Body of pancreas (tissue), 4 donors: ENCODE results near the gene GALNTL6. TPM values are rescaled to one million over a fixed set of nuclear protein-coding genes. Genes with fewer than 3 reads are reported as not detected.

Source experiments
- ATAC-seq: fragments of 150-250 bp; one replicate; pipeline ENCODE4 v1.9.1; 2016
- DNase-seq, 4 donors: peaks; one replicate each; pipeline ENCODE4 v3.0.0-alpha.2; 2019
- H3K27ac ChIP-seq, 4 donors: fragments of 200-600 bp; sonication (generic); 1 replicate in 3 of 4; 2 replicates in 1 of 4; pipeline versions ENCODE4 v1.5.1 to v1.6.1; 2016 to 2019; ENCODE audit warnings: mild to moderate bottlenecking in 1 of 4, mixed read lengths in 1 of 4, moderate library complexity in 1 of 4
- H3K27me3 ChIP-seq, 2 donors: fragments of 200-600 bp; sonication (generic); one replicate each; pipeline ENCODE4 v1.6.0; 2016; ENCODE audit warnings: mild to moderate bottlenecking in 1 of 2
- H3K36me3 ChIP-seq, 2 donors: fragments of 200-600 bp; sonication (generic); replicated peaks in 1 of 2; 2 replicates each; pipeline ENCODE4 v1.5.1; 2016; ENCODE audit warnings: low read depth in 2 of 2; ENCODE audit not compliant: insufficient read depth in 1 of 2
- H3K4me1 ChIP-seq: fragments of 200-600 bp; sonication (generic); one replicate; pipeline ENCODE4 v1.6.0; 2016
- H3K4me3 ChIP-seq, 2 donors: fragments of 200-600 bp; sonication (generic); 1 replicate in 1 of 2; 2 replicates in 1 of 2; pipeline ENCODE4 v1.5.1; 2016 to 2019
- H3K9me3 ChIP-seq, 3 donors: fragments of 200-600 bp; sonication (generic); 1 replicate in 2 of 3; 2 replicates in 1 of 3; pipeline ENCODE4 v1.5.1; 2016
- CTCF ChIP-seq, 7 experiments: fragments of 450-650 bp in 4 of 7; fragments of 200-600 bp in 3 of 7; sonication (generic) in 3 of 7; IDR thresholded peaks; one replicate each; pipeline ENCODE4 v1.5.1; 2016 to 2019; ENCODE audit warnings: antibody characterized with exemption in 7 of 7
- POLR2A ChIP-seq, 3 donors: fragments of 450-650 bp; IDR thresholded peaks; one replicate each; pipeline ENCODE4 v1.6.1; 2016; ENCODE audit warnings: antibody characterized with exemption in 3 of 3, mild to moderate bottlenecking in 2 of 3
- WGBS, 2 donors: methylation state at CpG; one replicate each; pipeline ENCODE4 v1.1.5; 2017; 5-methylcytosine and 5-hydroxymethylcytosine counted together
- intact Hi-C: fragments of 100-400 bp; cut with DNase I; formaldehyde crosslinking; loops from one replicate; pipeline ENCODE4 v1.15.1; 2023
- total RNA-seq, 2 donors: library from RNA; depleted of rRNA; stranded (reverse); fragments of >200 nt; gene quantifications; one replicate each; pipeline ENCODE4 v1.1.0, GENCODE V29; 2016

GALNTL6 gene
- total RNA-seq, 2 donors from 2014 or later, result 0.26 TPM; not detected in 1

- Histone ChIP-seq H3K4me3 (no peak overlapping the region), H3K27ac (no peak overlapping the region), H3K4me1 (no peaks in the 10 kb centered on the region), H3K9me3 (no peaks in the 10 kb centered on the region), H3K36me3 (no peaks in the 10 kb centered on the region), H3K27me3 (no peaks in the 10 kb centered on the region)
- 43 to 47% methylated on average over 3 of the region's 3 CpGs for WGBS, 2 donors
- ATAC-seq (no peak), DNase-seq (no peak)
- TF ChIP-seq POLR2A (IDR thresholded peaks at IDR 0.05) (no peak), CTCF (IDR thresholded peaks at IDR 0.05) (no peak)
- intact Hi-C loops, result no loop called here
Measured at GRCh38 chr4:171857302-171858012, 44.3 kb downstream of the GALNTL6 start.

GRCh38 chr4:171875291-171875690 lies 62.1 kb downstream of the GALNTL6 start:
- ATAC-seq, result no peak
- TF ChIP-seq CTCF (IDR thresholded peaks at IDR 0.05), result no peak
- TF ChIP-seq POLR2A (IDR thresholded peaks at IDR 0.05), result no peak
- Histone ChIP-seq H3K4me1 (no peaks in the 10 kb centered on the region), H3K9me3 (no peaks in the 10 kb centered on the region), H3K36me3 (no peaks in the 10 kb centered on the region), H3K27ac (no peak overlapping the region), H3K4me3 (no peak overlapping the region), H3K27me3 (no peaks in the 10 kb centered on the region)
- 63 to 71% methylated on average over 3 of the region's 3 CpGs for WGBS, 2 donors
- no peak for DNase-seq
- intact Hi-C loops, result no loop called here

DNA sequence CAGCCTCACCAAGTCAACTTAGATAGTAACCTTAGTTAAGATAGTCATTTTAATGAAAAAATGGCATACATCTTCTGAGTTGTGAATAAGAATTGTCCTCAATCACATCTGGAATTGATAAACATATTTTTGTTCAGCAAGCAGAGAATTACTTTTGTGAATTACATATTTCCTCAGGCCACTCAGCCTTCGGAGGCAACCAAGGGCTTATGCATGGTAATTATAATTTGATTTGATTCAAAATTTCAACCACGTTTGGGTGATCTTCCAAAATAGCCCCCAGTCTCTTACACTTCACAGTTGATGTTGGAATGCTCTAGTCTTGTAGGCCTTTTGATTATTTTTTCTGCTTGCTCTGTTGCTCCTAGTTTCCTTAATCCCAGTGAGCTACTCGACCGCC lies 63.4 kb downstream of the GALNTL6 start:
- ATAC-seq (no peak), DNase-seq (no peak)
- H3K9me3 ChIP-seq, result no peaks in the 10 kb centered on the region
- H3K36me3 ChIP-seq, result no peaks in the 10 kb centered on the region
- WGBS, 2 donors, result 72 to 78% methylated on average over 4 of the region's 4 CpGs
- TF ChIP-seq CTCF (IDR thresholded peaks at IDR 0.05) (no peak), POLR2A (IDR thresholded peaks at IDR 0.05) (no peak)
- no peak overlapping the region for H3K27ac ChIP-seq
- intact Hi-C loops, result no loop called here
- H3K27me3 ChIP-seq, result no peaks in the 10 kb centered on the region
- H3K4me1 ChIP-seq, result no peaks in the 10 kb centered on the region
- H3K4me3 ChIP-seq, result no peak overlapping the region

DNA sequence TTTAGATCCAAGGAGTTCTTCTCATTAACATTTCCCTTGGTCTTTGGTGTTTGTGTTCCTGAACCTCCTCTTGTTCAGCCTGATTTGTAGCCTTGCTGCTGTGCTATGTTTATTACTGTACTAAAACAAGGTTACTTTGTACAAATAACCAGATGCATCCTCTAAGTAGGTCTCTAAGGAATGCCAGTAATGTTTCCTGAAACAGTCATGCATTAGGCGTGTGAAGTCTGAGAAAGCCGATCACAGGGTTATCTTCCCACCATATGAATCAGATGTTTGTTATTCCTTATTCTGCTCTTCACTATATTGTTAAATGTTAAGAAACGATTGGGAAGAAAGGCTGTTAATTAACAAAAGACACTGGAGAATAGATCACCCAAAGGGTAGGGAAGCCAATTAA lies 66.9 kb downstream of the GALNTL6 start:
- no peak for DNase-seq
- no peak for ATAC-seq
- H3K4me1 ChIP-seq, result no peaks in the 10 kb centered on the region
- no peaks in the 10 kb centered on the region for H3K36me3 ChIP-seq
- TF ChIP-seq CTCF (IDR thresholded peaks at IDR 0.05) (no peak), POLR2A (IDR thresholded peaks at IDR 0.05) (no peak)
- 39 to 65% methylated on average over 3 of the region's 3 CpGs for WGBS, 2 donors
- H3K4me3 ChIP-seq, result no peak overlapping the region
- intact Hi-C loops, result no loop called here
- no peak overlapping the region for H3K27ac ChIP-seq
- no peaks in the 10 kb centered on the region for H3K27me3 ChIP-seq
- H3K9me3 ChIP-seq, result no peaks in the 10 kb centered on the region

DNA sequence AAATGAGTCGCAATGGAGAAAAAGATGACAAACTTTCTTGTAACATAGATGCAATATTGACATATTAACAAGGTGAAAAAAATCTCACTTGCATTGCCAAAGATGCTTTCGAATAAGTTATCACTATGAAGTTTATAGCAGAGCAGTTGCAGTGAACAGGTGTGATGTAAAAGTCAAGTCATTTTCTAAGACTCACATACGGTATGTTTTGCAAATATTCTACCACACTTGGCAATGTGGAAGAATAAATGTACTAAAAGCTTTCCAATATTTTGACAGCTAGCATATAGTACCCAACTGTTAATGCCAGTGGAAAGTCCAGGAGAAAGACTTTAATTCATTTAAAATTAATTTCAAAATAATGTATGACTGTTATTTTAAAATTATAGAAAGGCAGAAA lies 76.5 kb downstream of the GALNTL6 start:
- intact Hi-C loops, result no loop called here
- Histone ChIP-seq H3K36me3 (no peaks in the 10 kb centered on the region), H3K27me3 (no peaks in the 10 kb centered on the region), H3K4me1 (no peaks in the 10 kb centered on the region), H3K9me3 (no peaks in the 10 kb centered on the region), H3K27ac (no peak overlapping the region), H3K4me3 (no peak overlapping the region)
- TF ChIP-seq POLR2A (IDR thresholded peaks at IDR 0.05) (no peak), CTCF (IDR thresholded peaks at IDR 0.05) (no peak)
- 60 to 64% methylated on average over 3 of the region's 3 CpGs for WGBS, 2 donors
- no peak for ATAC-seq
- DNase-seq, result no peak
